GM12875 (cell line): ENCODE measurements around the gene CPEB4.

ENCODE experiments used
- H3K4me3 ChIP-seq: one replicate; pipeline ENCODE4 v1.5.1; 2011; ENCODE audit warnings: low read depth, low read length, control low read depth
- TF ChIP-seq, protein P1 (sequence below): IDR thresholded peaks from 2 replicates; pipeline ENCODE4 v1.5.1; 2011; ENCODE audit warnings: low read depth, mild to moderate bottlenecking, control low read depth, inconsistent platforms, low read length, moderate library complexity, borderline replicate concordance; ENCODE audit not compliant: insufficient read depth

Gene CPEB4

DNA sequence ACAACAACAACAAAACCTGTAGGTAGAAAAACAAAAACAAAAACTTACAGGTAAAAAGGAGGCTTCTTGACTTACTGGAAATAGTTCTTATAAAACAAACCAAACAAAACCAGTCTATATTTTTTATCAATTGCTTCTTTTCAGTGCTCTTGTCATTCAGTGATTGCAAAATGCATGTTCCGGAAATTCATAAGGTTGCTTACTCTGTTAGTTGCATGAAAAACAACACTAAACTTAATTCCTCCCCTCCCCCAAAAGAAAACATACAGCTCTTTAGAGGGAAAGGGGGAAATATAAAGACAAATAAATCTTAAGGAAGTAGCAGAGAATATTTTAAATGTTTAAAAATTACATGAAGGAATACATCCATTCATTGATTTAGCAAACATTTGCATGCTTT, 19.1 kb downstream of the CPEB4 start:
- no peak overlapping the region for H3K4me3 ChIP-seq
- TF ChIP-seq, protein P1, sequence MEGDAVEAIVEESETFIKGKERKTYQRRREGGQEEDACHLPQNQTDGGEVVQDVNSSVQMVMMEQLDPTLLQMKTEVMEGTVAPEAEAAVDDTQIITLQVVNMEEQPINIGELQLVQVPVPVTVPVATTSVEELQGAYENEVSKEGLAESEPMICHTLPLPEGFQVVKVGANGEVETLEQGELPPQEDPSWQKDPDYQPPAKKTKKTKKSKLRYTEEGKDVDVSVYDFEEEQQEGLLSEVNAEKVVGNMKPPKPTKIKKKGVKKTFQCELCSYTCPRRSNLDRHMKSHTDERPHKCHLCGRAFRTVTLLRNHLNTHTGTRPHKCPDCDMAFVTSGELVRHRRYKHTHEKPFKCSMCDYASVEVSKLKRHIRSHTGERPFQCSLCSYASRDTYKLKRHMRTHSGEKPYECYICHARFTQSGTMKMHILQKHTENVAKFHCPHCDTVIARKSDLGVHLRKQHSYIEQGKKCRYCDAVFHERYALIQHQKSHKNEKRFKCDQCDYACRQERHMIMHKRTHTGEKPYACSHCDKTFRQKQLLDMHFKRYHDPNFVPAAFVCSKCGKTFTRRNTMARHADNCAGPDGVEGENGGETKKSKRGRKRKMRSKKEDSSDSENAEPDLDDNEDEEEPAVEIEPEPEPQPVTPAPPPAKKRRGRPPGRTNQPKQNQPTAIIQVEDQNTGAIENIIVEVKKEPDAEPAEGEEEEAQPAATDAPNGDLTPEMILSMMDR, result no peak

GRCh38 chr5:173907686-173908371, 19.7 kb downstream of the CPEB4 start:
- TF ChIP-seq, protein P1, result no peak
- H3K4me3 ChIP-seq, result no peak overlapping the region

DNA sequence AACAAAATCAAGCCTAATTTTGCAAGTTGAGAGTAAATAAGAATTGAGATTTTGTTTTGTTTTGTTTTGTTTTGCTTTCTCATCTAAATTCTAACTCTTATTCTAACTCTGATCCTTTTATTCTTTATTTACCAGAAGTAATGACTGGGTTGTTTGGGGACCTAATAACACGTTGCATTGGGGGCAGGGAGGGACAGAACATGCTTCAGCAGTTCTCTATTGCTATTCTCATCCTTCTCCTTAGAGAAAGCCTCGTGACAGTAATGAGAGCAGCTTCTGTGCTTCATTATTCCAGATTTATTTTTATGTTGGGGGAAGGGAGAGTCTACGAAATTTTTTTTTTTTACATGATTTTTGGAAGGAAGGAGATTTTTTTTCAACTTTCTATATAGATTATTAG, 21.1 kb downstream of the CPEB4 start:
- TF ChIP-seq, protein P1, result no peak
- H3K4me3 ChIP-seq, result no peak overlapping the region

DNA sequence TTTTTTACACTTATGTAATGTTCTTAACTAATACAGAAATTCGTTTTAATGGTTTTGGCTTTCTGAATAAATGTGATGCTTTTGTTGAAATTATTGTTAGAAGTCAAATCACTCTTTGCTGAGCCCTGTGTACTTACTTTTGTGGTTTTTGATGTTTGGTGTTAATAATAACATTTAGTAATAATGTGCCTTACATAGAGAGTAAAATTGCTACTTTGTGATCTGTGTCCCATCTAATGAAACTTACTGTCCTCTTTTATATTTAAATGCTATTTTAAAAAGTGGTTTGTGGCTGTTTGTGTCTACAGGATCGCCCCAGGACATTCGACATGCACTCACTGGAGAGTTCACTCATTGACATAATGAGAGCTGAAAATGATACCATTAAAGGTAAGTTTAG, 22.1 kb downstream of the CPEB4 start:
- no peak overlapping the region for H3K4me3 ChIP-seq
- TF ChIP-seq, protein P1, result no peak

DNA sequence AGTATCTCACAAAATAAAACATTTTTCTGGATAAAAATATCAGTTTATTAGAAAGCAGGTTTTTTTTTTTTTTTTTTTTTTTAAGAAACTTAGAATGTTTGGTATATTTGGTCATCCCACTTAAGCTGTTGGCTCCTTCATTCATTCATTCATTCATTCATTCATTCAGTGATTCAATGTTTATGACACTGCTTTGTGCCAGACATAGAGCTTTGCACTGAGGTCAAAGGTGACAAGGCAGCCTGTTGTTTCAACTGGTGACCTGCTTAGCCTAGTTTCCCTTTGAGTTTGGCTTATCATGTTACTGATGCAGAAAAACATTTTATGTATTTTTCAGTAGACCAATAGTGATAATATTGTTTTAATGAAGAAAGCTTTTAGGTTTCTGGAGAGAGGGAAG, 23.5 kb downstream of the CPEB4 start:
- TF ChIP-seq, protein P1, result no peak
- H3K4me3 ChIP-seq, result no peak overlapping the region

DNA sequence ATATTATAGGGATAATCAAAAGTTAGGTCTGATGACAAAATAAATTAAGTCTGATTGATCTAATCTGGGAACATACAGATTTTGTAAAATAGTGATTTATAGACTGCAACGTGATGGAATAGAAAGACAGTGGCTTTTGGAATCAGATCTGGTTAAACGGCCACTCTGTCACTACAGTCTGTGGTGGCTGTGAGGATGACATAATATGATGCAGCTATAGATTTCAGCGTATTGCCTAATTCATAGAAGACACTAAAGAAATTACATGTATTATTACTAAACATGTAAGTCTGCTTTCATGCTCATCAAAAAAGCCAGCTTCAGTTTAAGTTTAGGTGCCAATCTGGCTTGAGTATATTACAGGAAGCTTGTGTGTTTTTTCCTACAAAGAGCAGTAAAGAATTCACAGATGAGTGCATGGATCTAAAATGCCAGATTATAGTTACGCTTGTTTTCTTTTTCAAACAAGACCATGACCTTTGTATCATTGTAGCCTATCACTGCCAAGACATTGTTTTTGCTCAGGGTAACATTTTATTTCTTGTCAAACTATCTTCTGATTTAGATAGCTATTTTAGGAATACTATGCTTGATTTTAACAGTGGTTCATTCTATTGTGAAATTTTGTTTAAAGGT, 25.7 kb downstream of the CPEB4 start:
- no peak overlapping the region for H3K4me3 ChIP-seq
- TF ChIP-seq, protein P1, result no peak
